GM21423 (cell line): Measurements from ENCODE around the gene KCNMB1.

Source experiments
- ATAC-seq: cut with Tn5 transposase; IDR thresholded peaks from one replicate; pipeline ENCODE4 v1.9.1; 2021; ENCODE audit warnings: mild to moderate bottlenecking, moderate library complexity; ENCODE audit not compliant: unreplicated experiment

The KCNMB1 gene

GRCh38 chr5:170416526-170416925 is 27.4 kb upstream of the KCNMB1 start:
- no peak for ATAC-seq

- ATAC-seq, result no peak
Observed at GRCh38 chr5:170414786-170415185, 25.6 kb upstream of the KCNMB1 start.

- no peak for ATAC-seq
Observed at GRCh38 chr5:170413897-170414296, 24.7 kb upstream of the KCNMB1 start.

DNA sequence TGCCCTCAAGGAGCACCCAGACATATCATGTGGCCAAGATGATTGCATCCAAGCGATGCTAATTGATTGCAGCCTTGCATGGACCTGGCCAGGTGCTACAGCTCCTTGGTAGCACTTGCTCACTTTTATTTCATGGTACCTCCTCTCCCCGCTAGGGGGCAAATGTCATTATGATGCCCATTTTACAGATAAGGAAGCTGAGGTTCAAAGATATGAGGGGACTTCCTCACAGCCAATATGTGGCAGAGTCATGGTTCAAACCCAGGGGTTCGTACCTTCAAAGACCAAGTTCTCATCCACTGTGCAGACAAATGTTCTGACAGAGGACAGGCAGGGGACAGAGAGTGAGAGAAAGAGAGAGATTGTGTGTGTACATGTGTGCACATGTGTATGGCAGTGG is 21.9 kb upstream of the KCNMB1 start:
- ATAC-seq, result no peak

GRCh38 chr5:170410401-170410800 is 21.2 kb upstream of the KCNMB1 start:
- ATAC-seq, result no peak

- ATAC-seq, result no peak
Observed at GRCh38 chr5:170408877-170409660, 19.9 kb upstream of the KCNMB1 start.

GRCh38 chr5:170408226-170408625 is 19.1 kb upstream of the KCNMB1 start:
- no peak for ATAC-seq

GRCh38 chr5:170407062-170407461 is 17.9 kb upstream of the KCNMB1 start:
- ATAC-seq, result no peak

GRCh38 chr5:170405817-170406216 is 16.6 kb upstream of the KCNMB1 start:
- no peak for ATAC-seq

DNA sequence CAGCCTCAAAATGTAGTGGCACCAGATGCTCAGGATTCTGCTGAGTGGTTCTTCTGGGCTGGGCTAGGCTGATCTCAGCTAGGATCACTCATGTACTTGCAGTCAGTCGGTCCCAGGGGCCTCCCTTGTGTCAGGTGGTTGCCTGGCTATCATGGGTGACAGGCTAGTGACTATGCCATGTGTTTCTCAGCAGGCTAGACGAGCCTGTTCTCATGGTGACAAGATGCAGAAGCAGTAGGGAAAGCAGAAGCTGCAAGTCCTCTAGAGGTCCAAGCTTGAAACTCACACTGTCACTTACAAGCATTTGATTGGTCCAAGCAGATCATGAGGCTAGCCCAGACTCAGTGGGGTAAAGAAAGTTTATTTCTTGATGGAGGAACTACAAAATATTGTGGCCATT is 15.2 kb upstream of the KCNMB1 start:
- no peak for ATAC-seq

- ATAC-seq, result no peak
Observed at GRCh38 chr5:170403675-170404074, 14.5 kb upstream of the KCNMB1 start.

DNA sequence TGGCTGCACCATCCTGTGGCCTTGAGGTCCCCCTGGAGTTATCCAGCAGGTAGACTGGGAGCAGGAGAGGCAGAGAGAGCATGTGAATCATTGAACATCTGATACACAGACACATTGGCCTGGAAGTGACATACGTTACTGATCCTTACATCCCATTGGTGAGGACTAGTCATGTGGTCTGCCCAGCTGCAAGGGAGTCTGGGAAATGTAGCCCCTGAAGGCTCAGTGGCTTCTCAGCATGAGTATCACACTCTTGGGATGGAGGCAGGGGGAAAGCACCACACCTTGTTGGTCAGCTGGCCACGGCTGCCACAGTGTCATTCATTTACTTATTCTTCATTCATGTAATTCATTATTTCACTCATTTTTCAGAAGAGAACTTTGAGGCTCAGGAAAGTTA is 13.3 kb upstream of the KCNMB1 start:
- ATAC-seq, result no peak

DNA sequence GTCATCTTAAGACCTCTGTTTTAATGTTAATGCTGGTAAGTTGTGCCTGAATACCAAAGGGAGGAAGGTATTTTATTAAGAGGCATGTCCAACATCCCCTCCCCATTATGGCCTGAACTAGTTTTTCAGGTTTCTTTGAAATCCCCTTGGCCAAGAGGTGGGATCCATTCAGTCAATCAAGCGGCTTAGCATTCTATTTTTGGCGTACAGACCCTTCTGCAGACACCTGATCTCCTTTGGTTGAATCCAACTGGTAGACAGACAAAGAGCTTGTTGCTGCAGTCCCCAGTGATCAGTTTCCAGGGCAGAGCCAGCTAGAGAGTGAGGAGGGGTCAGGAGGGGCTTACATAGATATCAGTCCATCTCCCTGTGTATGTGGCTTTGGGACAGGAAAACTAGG is 7.9 kb upstream of the KCNMB1 start:
- ATAC-seq, result no peak

DNA sequence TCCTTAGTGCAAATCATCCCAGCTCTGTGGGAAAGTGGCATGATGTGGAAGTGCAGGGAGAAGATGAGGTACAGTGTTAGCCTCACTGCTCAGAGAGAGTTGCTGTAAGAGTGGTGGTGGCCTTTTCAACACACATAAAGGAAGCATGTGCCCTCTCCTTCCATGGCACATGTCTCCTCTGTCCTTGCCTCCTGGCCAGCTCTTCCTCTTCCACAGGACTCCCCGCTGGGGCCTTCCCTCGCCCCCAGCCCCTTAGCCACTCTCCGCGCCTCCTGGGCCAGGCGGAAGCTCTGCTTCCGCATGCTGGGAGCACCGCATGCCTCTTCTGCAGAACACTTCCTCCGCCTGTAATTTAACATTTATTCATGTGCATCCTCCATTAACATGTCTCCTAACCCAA is 4.8 kb upstream of the KCNMB1 start:
- no peak for ATAC-seq

- no peak for ATAC-seq
Observed at GRCh38 chr5:170393235-170393634, 4.1 kb upstream of the KCNMB1 start.

DNA sequence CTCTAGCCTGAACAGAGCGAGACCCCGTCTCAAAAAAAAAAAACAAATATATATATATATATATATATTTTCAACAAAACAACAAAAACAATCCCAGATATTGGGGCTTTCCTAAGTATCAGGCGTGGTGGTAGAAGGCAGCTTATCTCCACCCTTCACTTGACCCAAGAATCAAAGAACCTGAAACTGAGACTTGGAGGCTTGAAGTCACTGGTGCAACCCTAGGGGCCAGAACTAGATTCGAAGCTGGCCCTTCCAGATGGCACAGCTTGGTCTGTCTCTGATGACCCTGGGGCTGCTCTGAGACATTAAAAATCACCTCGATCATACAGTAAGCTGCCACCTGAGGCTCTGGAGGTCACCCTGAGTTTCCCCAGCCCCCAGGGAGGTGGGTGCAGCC is 1.3 kb upstream of the KCNMB1 start:
- ATAC-seq, result no peak

- ATAC-seq, result no peak
Observed at GRCh38 chr5:170389550-170389892, 354 bp upstream of the KCNMB1 start.

DNA sequence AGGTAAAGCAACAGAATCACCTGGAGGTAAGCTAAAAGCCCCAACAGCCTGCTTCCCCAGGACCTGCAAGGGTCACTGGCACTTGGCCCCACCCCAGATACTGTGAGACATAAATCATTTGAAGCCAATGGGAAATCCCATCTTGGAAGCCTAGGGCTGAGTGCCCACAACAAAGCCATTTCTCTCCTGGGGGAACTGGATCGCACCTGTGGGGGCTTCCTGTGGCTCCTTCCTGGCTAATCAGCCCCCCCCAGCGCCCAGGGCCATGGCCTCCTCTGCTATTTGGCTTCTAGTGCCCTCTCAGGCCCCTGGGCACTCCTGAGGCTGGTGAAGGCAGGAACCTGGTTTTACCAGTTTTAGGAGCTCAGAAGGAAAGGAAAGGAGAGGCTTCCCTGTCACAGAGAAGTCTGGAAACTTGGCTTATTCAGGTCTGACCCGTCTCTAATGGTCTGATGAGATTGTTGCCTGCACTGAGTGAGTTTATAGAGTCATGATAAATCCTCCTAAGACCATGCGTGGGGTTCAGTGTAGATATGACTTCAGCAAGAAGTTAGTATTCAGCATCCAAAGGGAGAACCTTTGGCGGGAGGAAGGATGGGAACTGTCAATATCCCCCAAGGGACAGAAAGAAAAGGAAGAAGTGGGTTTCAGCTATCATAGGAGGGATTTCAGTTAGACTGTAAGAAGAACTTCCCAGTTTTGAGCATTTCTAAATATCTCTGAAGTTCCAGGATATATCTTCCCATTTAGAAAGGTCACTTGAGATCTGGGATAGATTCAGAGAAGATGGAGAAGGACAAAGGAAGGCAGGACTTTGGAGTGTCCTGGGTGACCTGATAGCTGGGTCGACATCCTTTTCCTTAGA is 1.2 kb downstream of the KCNMB1 start:
- no peak for ATAC-seq

DNA sequence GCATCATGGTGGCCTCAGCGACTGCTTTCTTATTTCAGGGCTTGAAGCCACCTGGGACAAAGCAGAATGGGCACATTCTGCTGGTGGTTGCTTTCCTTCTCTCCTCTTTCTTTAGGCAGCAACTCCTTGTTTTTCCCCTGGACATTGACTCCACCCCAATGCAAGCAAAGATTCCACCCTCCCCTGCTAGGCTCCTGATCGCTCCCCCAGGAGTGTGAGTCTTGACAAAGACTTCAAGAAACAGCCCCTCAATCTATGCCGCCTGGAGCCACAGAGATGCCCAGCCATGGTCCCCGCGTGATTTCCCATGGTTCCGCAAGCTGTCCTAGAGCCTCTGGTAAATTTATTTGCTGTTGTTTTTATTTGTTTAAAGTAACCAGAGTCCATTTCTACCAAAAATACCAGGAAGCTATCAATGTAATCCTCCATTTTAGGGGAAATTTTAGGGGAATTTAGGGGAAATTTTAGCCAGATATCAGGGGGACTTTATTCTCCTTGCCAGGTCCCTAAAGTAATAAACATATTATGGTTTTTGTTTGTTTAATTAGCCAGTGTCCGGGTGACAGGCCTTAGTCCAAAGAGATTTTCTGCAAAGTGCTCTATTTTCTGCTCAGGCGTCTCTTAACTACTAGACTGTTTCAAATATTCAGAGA is 2.3 kb downstream of the KCNMB1 start:
- ATAC-seq, result no peak

GRCh38 chr5:170383227-170383626 is 5.9 kb downstream of the KCNMB1 start:
- ATAC-seq, result no peak

DNA sequence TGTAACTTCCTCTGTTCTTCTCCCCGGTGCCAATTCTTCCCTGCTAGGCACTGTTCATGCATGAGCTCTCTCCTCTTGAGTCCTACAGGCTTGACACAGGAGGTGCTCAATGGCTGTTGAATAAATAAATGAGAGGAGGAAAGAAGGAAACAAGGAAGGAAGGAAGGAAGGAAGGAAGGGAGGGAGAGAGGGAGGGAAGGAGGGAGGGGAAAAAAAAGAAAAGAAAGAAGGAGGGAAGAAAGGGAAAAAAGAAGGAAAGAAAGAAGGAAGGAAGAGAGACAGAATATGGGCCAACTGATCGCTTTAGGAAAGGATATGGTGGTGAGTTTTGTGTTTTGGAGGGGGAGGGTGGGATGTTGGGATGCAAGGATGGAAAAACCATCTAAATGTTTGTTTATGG is 6.4 kb downstream of the KCNMB1 start:
- ATAC-seq, result no peak
